Stomach smooth muscle (tissue), 2 donors: ENCODE results near the gene LRRFIP1.

ENCODE experiments used
- H3K27ac ChIP-seq: one replicate; pipeline ENCODE4 v1.7.0; 2013; ENCODE audit warnings: mild to moderate bottlenecking, low read length, inconsistent platforms
- H3K27me3 ChIP-seq, 2 donors: one replicate each; pipeline ENCODE4 v1.7.0; 2013; ENCODE audit warnings: low read length in 2 of 2; ENCODE audit not compliant: insufficient read depth in 2 of 2, control insufficient read depth in 1 of 2
- H3K36me3 ChIP-seq, 2 donors: one replicate each; pipeline ENCODE4 v1.7.0; 2013; ENCODE audit warnings: low read length in 2 of 2; ENCODE audit not compliant: control insufficient read depth in 2 of 2, insufficient read depth in 2 of 2
- H3K4me1 ChIP-seq: one replicate; pipeline ENCODE4 v1.7.0; 2013; ENCODE audit warnings: low read length; ENCODE audit not compliant: control insufficient read depth, insufficient read depth
- H3K4me3 ChIP-seq, 2 donors: one replicate each; pipeline ENCODE4 v1.7.0; 2013; ENCODE audit warnings: low read length in 2 of 2
- H3K9ac ChIP-seq, 2 donors: one replicate each; pipeline ENCODE4 v1.7.0; 2013; ENCODE audit warnings: low read length in 2 of 2, mild to moderate bottlenecking in 1 of 2
- H3K9me3 ChIP-seq, 2 donors: one replicate each; pipeline ENCODE4 v1.7.0; 2013; ENCODE audit warnings: low read length in 2 of 2; ENCODE audit not compliant: control insufficient read depth in 2 of 2
- donor health status: healthy.
- donor health status: Pancreatic carcinoma.

The LRRFIP1 gene

DNA sequence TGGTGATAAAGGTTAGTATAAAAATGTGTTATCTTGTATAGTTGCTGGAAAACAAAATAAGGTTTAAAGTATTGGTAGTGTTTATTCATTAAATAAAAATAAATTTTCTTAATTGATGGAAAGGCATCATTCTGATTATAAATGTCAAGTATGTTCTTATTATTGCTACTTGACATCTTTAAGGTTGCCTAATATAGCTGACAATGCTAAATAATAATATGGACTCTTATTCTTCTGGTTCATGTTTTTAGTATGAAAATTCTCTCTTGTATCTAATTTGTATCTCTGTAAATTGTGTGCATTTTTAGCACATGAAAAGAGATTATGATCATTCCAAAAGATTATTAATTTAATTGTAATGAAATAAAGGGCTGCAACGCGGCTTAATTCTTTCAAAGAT, 196.2 kb downstream of the LRRFIP1 start:
- Histone ChIP-seq H3K9ac (no peak overlapping the region), H3K36me3 (no peaks in the 10 kb centered on the region), H3K27me3 (no peaks in the 10 kb centered on the region), H3K9me3 (no peaks in the 10 kb centered on the region), H3K4me1 (no peaks in the 10 kb centered on the region), H3K4me3 (no peak overlapping the region), H3K27ac (no peak overlapping the region)

DNA sequence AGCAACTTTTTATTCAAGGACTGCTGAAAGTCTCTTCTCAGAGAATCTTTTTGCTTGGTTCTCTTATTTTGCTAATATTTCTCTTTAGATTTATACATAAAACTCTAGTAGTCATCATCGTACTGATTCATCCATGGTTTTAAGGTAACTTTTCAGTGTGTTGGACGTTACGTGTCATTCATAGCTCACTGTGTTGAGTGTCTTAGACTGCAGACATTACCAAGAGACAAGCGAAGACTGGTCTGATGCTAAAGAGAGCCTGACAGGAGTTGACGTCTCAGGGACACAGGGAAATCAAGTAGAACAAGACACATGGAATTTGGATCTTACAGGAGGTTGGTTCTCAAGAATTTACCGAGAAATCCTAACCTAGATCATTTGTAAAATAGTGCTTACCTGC, 196.7 kb downstream of the LRRFIP1 start:
- Histone ChIP-seq H3K36me3 (no peaks in the 10 kb centered on the region), H3K4me3 (no peak overlapping the region), H3K9ac (no peak overlapping the region), H3K4me1 (no peaks in the 10 kb centered on the region), H3K27me3 (no peaks in the 10 kb centered on the region), H3K9me3 (no peaks in the 10 kb centered on the region), H3K27ac (no peak overlapping the region)

GRCh38 chr2:237827421-237827987, 200.1 kb downstream of the LRRFIP1 start:
- H3K27me3 ChIP-seq, result no peaks in the 10 kb centered on the region
- H3K9ac ChIP-seq, result no peak overlapping the region
- H3K4me1 ChIP-seq, result no peaks in the 10 kb centered on the region
- no peak overlapping the region for H3K27ac ChIP-seq
- H3K36me3 ChIP-seq, result no peaks in the 10 kb centered on the region
- H3K9me3 ChIP-seq, result no peaks in the 10 kb centered on the region
- H3K4me3 ChIP-seq, result no peak overlapping the region
